UCSD-AML1 (cell line): ENCODE data around the gene ZNF439.
A peak's percentile ranks its signal among the peaks of the same experiment; 100 is the strongest.
"Not testable (repeated sequence)": the region's sequence is repeated elsewhere in the genome, so short reads cannot be mapped to it uniquely, and the experiment has no call there.

Experiments
- DNase-seq: peaks from one replicate; lab custom pipeline; 2025; ENCODE audit not compliant: unreplicated experiment; lab: John Stamatoyannopoulos, UW

The ZNF439 gene

GRCh38 chr19:11848594-11849469, at the start of gene ZNF439:
Gene ZNF439, plus strand, starts transcription at chr19:11848726. Its CDS starts 142 bp downstream, at chr19:11848868.
- DNase-seq: peak; percentile 84

- no peak for DNase-seq
Measured at GRCh38 chr19:11806354-11807098, 42.0 kb upstream of the ZNF439 start.

- DNase-seq: no peak
Measured at GRCh38 chr19:11807099-11807380, 41.5 kb upstream of the ZNF439 start.

- no peak for DNase-seq
Measured at GRCh38 chr19:11813703-11814028, 34.9 kb upstream of the ZNF439 start.

- peak; percentile 93 for DNase-seq
Measured at GRCh38 chr19:11814029-11814699, 34.4 kb upstream of the ZNF439 start, which contains the start of gene ZNF440. Gene ZNF440, plus strand, starts transcription at chr19:11814273. Its CDS starts 175 bp downstream, at chr19:11814448.

- no peak for DNase-seq
Measured at GRCh38 chr19:11814700-11815035, 33.9 kb upstream of the ZNF439 start.

- no peak for DNase-seq
Measured at GRCh38 chr19:11821474-11822109, 26.9 kb upstream of the ZNF439 start.

- not testable (repeated sequence) for DNase-seq
Measured at GRCh38 chr19:11828957-11829876, 19.3 kb upstream of the ZNF439 start.

- no peak for DNase-seq
Measured at GRCh38 chr19:11832253-11832912, 16.1 kb upstream of the ZNF439 start.

GRCh38 chr19:11833541-11833940, 15.0 kb upstream of the ZNF439 start:
- DNase-seq: no peak

- DNase-seq: not testable (repeated sequence)
Measured at GRCh38 chr19:11835626-11836066, 12.9 kb upstream of the ZNF439 start.

GRCh38 chr19:11843722-11844121, 4.8 kb upstream of the ZNF439 start:
- DNase-seq: no peak

GRCh38 chr19:11847615-11848014, 911 bp upstream of the ZNF439 start:
- not testable (repeated sequence) for DNase-seq

GRCh38 chr19:11848200-11848593, 329 bp upstream of the ZNF439 start:
- DNase-seq: no peak

GRCh38 chr19:11850289-11850688, 1.8 kb downstream of the ZNF439 start:
- not testable (repeated sequence) for DNase-seq

GRCh38 chr19:11853358-11853757, 4.8 kb downstream of the ZNF439 start:
- DNase-seq: no peak

GRCh38 chr19:11856596-11857250, 8.2 kb downstream of the ZNF439 start:
- DNase-seq: no peak

GRCh38 chr19:11860721-11861120, 12.2 kb downstream of the ZNF439 start:
- no peak for DNase-seq

- DNase-seq: no peak
Measured at GRCh38 chr19:11861301-11861700, 12.8 kb downstream of the ZNF439 start.
